Tibial nerve (tissue), 3 donors: ENCODE results near the gene NISCH.

ENCODE experiments used
- POLR2A ChIP-seq, 2 donors: fragments of 450-650 bp; IDR thresholded peaks; one replicate each; pipeline ENCODE4 v1.6.1; 2017; ENCODE audit warnings: antibody characterized with exemption in 2 of 2, mild to moderate bottlenecking in 2 of 2, moderate library complexity in 2 of 2
- TF ChIP-seq, protein P1 (sequence below), 5 experiments: fragments of 200-600 bp in 3 of 5; fragments of 450-650 bp in 2 of 5; sonication (generic) in 3 of 5; IDR thresholded peaks; one replicate each; pipeline ENCODE4 v1.5.1; 2016 to 2019; ENCODE audit warnings: antibody characterized with exemption in 5 of 5, mild to moderate bottlenecking in 3 of 5, moderate library complexity in 2 of 5

- TF ChIP-seq, protein P1, sequence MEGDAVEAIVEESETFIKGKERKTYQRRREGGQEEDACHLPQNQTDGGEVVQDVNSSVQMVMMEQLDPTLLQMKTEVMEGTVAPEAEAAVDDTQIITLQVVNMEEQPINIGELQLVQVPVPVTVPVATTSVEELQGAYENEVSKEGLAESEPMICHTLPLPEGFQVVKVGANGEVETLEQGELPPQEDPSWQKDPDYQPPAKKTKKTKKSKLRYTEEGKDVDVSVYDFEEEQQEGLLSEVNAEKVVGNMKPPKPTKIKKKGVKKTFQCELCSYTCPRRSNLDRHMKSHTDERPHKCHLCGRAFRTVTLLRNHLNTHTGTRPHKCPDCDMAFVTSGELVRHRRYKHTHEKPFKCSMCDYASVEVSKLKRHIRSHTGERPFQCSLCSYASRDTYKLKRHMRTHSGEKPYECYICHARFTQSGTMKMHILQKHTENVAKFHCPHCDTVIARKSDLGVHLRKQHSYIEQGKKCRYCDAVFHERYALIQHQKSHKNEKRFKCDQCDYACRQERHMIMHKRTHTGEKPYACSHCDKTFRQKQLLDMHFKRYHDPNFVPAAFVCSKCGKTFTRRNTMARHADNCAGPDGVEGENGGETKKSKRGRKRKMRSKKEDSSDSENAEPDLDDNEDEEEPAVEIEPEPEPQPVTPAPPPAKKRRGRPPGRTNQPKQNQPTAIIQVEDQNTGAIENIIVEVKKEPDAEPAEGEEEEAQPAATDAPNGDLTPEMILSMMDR (IDR thresholded peaks at IDR 0.05): no peak
- no peak for TF ChIP-seq POLR2A (IDR thresholded peaks at IDR 0.05)
Observed at GRCh38 chr3:52441772-52442332, 13.6 kb upstream of the NISCH start.
